Measurements from ENCODE around the gene CLIC5. TPM values are rescaled to one million over a fixed set of nuclear protein-coding genes. Genes with fewer than 3 reads are reported as not detected.

The CLIC5 gene
- total RNA-seq, 1 experiment from 2014 or later, result 0.20 TPM

DNA sequence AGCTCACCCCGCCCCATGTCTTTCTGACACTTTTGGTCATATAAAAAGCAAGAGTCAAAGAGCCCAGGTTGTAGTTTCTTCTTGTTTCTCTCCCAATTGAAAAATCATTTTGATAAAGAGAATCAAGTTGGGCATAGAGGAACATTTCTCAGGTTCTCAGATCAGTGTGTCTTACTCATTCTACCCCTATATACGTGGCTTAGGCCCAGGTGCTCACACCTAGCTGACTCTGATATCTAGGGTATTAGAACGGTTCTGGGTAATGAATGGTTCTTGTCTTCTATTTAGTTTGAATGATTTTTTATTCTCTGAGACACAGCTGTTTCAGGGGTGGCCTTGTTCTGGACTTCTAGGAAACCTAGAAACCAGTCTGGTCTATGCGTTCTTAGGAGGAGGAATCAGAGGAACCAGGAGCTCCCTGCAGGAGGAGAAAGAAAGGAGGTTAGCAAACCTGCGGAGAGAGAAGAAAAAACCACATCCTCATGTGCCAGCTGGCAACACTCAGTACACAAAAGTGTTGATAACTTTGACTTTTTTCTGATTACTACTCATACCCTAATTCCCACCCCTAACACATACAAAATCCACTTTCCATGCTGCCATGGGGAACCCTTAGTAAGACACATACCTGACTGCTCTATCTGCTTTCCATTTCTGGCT lies 178.0 kb downstream of the CLIC5 start:
- no peaks in the 10 kb centered on the region for H3K79me2 ChIP-seq (ENCODE audit: insufficient read depth, low read length)
- H3K9ac ChIP-seq (ENCODE audit: extremely low read depth, insufficient read length, low read length), result no peak overlapping the region
- H3K79me1 ChIP-seq (ENCODE audit: insufficient read depth, low read depth, low read length, poor library complexity, severe bottlenecking), result no peaks in the 10 kb centered on the region
- no peak overlapping the region for H3K56ac ChIP-seq (ENCODE audit: insufficient read length, low read depth, low read length)
- H3K23me2 ChIP-seq (ENCODE audit: insufficient read length, low read depth, low read length, poor library complexity, severe bottlenecking), result no peaks in the 10 kb centered on the region
- no peaks in the 10 kb centered on the region for H3K27me3 ChIP-seq (ENCODE audit: insufficient read depth, low read length)
- H2AK5ac ChIP-seq (ENCODE audit: insufficient read length, low read length), result no peak overlapping the region
- no peak overlapping the region for H3K18ac ChIP-seq (ENCODE audit: insufficient read length, low read depth, low read length)
- Mint-ChIP-seq H3K27me3 (ENCODE audit: low read depth) (peaks cover 8% of the 10 kb centered on the region), H3K9me3 (no peaks in the 10 kb centered on the region), H3K4me3 (no peak overlapping the region; a peak in 1 of 5 replicates), H3K27ac (no peak overlapping the region), H3K4me1 (no peaks in the 10 kb centered on the region), H3K36me3 (ENCODE audit: insufficient read depth in 1 of 3, low read depth in 3 of 3) (no peaks in the 10 kb centered on the region)
- no peak overlapping the region for H3K4ac ChIP-seq (ENCODE audit: low read depth, low read length)
- H2BK15ac ChIP-seq (ENCODE audit: low read depth, low read length), result no peak overlapping the region
- DNase-seq, result no peak
- no peak overlapping the region for H3T11ph ChIP-seq (ENCODE audit: low read length)
- no peaks in the 10 kb centered on the region for H3K4me1 ChIP-seq (ENCODE audit: insufficient read depth, low read length)
- TF ChIP-seq, protein P1, sequence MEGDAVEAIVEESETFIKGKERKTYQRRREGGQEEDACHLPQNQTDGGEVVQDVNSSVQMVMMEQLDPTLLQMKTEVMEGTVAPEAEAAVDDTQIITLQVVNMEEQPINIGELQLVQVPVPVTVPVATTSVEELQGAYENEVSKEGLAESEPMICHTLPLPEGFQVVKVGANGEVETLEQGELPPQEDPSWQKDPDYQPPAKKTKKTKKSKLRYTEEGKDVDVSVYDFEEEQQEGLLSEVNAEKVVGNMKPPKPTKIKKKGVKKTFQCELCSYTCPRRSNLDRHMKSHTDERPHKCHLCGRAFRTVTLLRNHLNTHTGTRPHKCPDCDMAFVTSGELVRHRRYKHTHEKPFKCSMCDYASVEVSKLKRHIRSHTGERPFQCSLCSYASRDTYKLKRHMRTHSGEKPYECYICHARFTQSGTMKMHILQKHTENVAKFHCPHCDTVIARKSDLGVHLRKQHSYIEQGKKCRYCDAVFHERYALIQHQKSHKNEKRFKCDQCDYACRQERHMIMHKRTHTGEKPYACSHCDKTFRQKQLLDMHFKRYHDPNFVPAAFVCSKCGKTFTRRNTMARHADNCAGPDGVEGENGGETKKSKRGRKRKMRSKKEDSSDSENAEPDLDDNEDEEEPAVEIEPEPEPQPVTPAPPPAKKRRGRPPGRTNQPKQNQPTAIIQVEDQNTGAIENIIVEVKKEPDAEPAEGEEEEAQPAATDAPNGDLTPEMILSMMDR (conservative IDR thresholded peaks at IDR 0.05), result no peak
- H2BK5ac ChIP-seq (ENCODE audit: insufficient read length, low read length), result no peak overlapping the region
- H2BK20ac ChIP-seq (ENCODE audit: low read depth, low read length, poor library complexity, severe bottlenecking), result no peak overlapping the region
- H2AFZ ChIP-seq (ENCODE audit: low read length), result no peak overlapping the region
- no peak overlapping the region for H4K8ac ChIP-seq (replicated peaks; ENCODE audit: insufficient read length, low read depth, low read length)
- no peak overlapping the region for H4K5ac ChIP-seq (ENCODE audit: insufficient read length, low read depth, low read length)
- H3K27ac ChIP-seq (ENCODE audit: insufficient read length, low read depth, low read length), result no peak overlapping the region
- no peak overlapping the region for H4K91ac ChIP-seq (ENCODE audit: insufficient read length, low read depth, low read length)
- no peak overlapping the region for H2BK12ac ChIP-seq (ENCODE audit: insufficient read length, low read depth, low read length)
- no CpG with 5 or more reads among the region's 5 CpGs for WGBS (ENCODE audit: extremely low coverage, insufficient read length, low lambda C conversion rate)
- H3K23ac ChIP-seq (ENCODE audit: insufficient read length, low read depth, low read length), result no peak overlapping the region
- no peak overlapping the region for H3K14ac ChIP-seq (ENCODE audit: insufficient read depth, low read length)
- no peak overlapping the region for H2BK120ac ChIP-seq (ENCODE audit: low read depth, low read length, poor library complexity, severe bottlenecking)
- no peak overlapping the region for H3K4me2 ChIP-seq (ENCODE audit: insufficient read depth, insufficient read length, low read length)
- no peaks in the 10 kb centered on the region for H3K9me3 ChIP-seq (ENCODE audit: control insufficient read depth, low read depth, low read length)
- no peaks in the 10 kb centered on the region for H4K20me1 ChIP-seq (ENCODE audit: control insufficient read depth, insufficient read depth, insufficient read length)

Measured in H9 (cell line).